ENCODE results near the gene ZFPM1. TPM values are rescaled to one million over a fixed set of nuclear protein-coding genes. Genes with fewer than 3 reads are reported as not detected.

ZFPM1 gene
- total RNA-seq, 1 donor from 2014 or later: 8.4 TPM

- H3K4me1 ChIP-seq: no peaks in the 10 kb centered on the region
- DNase-seq (no peak), ATAC-seq (no peak)
- intact Hi-C loops (cut with DNase I): no loop called here
- H3K27ac ChIP-seq: no peak overlapping the region
- no peaks in the 10 kb centered on the region for H3K27me3 ChIP-seq
- no peaks in the 10 kb centered on the region for H3K9me3 ChIP-seq
- TF ChIP-seq, protein P1, sequence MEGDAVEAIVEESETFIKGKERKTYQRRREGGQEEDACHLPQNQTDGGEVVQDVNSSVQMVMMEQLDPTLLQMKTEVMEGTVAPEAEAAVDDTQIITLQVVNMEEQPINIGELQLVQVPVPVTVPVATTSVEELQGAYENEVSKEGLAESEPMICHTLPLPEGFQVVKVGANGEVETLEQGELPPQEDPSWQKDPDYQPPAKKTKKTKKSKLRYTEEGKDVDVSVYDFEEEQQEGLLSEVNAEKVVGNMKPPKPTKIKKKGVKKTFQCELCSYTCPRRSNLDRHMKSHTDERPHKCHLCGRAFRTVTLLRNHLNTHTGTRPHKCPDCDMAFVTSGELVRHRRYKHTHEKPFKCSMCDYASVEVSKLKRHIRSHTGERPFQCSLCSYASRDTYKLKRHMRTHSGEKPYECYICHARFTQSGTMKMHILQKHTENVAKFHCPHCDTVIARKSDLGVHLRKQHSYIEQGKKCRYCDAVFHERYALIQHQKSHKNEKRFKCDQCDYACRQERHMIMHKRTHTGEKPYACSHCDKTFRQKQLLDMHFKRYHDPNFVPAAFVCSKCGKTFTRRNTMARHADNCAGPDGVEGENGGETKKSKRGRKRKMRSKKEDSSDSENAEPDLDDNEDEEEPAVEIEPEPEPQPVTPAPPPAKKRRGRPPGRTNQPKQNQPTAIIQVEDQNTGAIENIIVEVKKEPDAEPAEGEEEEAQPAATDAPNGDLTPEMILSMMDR (IDR thresholded peaks at IDR 0.05): no peak
- no peak overlapping the region for H3K4me3 ChIP-seq
- no peaks in the 10 kb centered on the region for H3K36me3 ChIP-seq
Observed at GRCh38 chr16:88479793-88480760, 27.0 kb downstream of the ZFPM1 start.

DNA sequence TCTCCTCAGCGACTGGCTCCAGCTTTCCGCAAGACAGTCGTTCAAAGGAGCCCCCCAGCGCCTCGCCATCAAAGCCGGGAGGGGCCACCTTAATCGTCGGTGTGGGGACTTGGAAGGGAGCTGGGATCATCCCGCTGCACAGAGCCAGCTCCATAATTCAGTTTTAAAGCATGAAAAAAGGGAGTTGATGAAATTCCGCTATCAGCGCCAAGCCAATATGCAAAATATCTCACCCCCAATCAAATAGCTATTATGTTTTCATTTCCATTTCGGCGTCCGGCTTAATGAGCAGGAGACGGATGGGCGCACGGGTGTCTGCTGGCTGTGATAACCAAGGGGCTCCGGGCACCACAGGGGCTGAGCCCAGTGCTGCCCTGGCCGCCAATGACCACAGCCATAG lies 27.7 kb downstream of the ZFPM1 start:
- ATAC-seq (no peak), DNase-seq (no peak)
- Histone ChIP-seq H3K36me3 (no peaks in the 10 kb centered on the region), H3K27ac (no peak overlapping the region), H3K4me3 (no peak overlapping the region), H3K27me3 (no peaks in the 10 kb centered on the region), H3K9me3 (no peaks in the 10 kb centered on the region), H3K4me1 (no peaks in the 10 kb centered on the region)
- TF ChIP-seq, protein P1 (IDR thresholded peaks at IDR 0.05): no peak
- intact Hi-C loops (cut with DNase I): no loop called here

DNA sequence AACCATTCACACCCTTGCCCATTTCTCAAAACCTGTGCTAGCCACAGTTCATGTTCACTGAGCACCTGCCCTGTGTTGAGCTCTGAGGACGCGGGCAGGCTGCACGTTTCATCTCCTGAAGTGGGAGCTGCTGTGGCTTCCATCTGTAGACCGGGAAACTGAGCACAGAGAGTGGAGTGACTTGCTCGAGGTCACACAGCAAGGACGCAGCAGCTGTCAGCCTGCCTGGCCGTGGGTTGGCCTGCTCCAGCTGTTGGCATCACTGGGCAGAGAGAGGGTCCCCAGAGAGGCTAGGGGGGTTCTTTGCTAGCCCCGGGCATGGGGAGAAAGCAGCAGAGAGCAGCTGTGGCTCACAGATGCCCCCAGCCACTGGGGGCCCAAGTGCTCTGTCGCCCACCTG lies 28.8 kb downstream of the ZFPM1 start:
- Histone ChIP-seq H3K27me3 (no peaks in the 10 kb centered on the region), H3K27ac (no peak overlapping the region), H3K4me1 (no peaks in the 10 kb centered on the region), H3K36me3 (no peaks in the 10 kb centered on the region), H3K4me3 (no peak overlapping the region), H3K9me3 (no peaks in the 10 kb centered on the region)
- no peak for ATAC-seq
- DNase-seq: no peak
- intact Hi-C loops (cut with DNase I): no loop called here
- TF ChIP-seq, protein P1 (IDR thresholded peaks at IDR 0.05): no peak

GRCh38 chr16:88482630-88483391 lies 29.7 kb downstream of the ZFPM1 start:
- Histone ChIP-seq H3K4me1 (no peaks in the 10 kb centered on the region), H3K4me3 (no peak overlapping the region), H3K27ac (no peak overlapping the region), H3K27me3 (no peaks in the 10 kb centered on the region), H3K9me3 (no peaks in the 10 kb centered on the region), H3K36me3 (no peaks in the 10 kb centered on the region)
- intact Hi-C loops (cut with DNase I): no loop called here
- no peak for ATAC-seq
- DNase-seq: no peak
- TF ChIP-seq, protein P1 (IDR thresholded peaks at IDR 0.05): no peak

DNA sequence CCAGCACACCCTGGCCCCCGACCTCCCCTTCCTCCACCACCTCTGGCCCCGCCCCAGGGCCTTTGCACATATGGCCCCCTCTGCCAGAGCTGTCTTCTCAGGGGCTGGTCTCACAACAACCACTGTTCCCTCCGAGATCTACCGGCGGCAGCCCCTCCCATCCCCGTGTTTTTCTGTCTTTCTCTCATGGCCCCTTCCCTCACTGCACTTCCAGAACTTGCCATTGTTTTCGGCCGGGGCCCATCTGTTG lies 30.2 kb downstream of the ZFPM1 start:
- no peaks in the 10 kb centered on the region for H3K4me1 ChIP-seq
- intact Hi-C loops (cut with DNase I): no loop called here
- H3K36me3 ChIP-seq: no peaks in the 10 kb centered on the region
- H3K27me3 ChIP-seq: no peaks in the 10 kb centered on the region
- DNase-seq: no peak
- TF ChIP-seq, protein P1 (IDR thresholded peaks at IDR 0.05): no peak
- no peak overlapping the region for H3K27ac ChIP-seq
- no peaks in the 10 kb centered on the region for H3K9me3 ChIP-seq
- ATAC-seq: no peak
- H3K4me3 ChIP-seq: no peak overlapping the region

All from upper lobe of right lung (tissue), 1 donor.